ENCODE measurements around the gene GPR173.

The GPR173 gene

DNA sequence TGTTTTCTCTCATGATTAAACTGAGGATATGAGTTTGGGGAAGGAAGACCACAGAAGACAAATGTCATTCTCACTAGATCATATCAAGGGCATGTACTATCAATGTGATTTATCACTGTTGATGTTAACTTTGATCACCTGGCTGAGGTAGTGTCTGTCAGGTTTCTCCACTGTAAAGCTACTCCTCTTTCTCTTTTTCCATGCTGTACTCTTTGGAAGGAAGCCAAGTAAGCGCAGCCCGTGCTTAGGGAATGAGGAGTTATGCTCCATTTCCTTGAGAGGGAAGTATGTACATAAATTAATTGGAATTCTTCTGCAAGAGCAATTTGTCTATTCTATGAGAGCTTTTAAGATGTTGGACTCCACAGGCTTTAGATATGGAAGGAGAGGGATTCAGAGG, 41.3 kb downstream of the GPR173 start:
- no peak for DNase-seq

DNA sequence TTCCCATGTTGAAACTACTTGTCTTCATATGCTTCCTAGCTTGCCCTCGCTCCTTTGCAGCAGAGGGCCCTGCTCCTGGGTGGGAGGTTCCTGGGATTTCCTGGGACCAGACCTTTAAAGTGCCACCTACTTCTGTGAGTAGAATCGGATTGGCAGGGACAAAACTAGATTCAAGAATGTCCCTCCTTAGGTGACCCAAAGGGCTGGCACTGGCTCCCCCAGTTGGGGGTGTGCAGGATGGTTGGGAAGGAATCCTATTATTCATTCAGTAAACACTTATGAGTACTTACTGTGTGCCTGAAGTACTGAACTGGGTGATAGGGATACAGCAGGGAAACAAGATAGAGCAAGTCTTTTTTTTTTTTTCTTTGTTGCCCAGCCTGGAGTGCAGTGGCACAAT, 42.8 kb downstream of the GPR173 start:
- DNase-seq, result no peak

DNA sequence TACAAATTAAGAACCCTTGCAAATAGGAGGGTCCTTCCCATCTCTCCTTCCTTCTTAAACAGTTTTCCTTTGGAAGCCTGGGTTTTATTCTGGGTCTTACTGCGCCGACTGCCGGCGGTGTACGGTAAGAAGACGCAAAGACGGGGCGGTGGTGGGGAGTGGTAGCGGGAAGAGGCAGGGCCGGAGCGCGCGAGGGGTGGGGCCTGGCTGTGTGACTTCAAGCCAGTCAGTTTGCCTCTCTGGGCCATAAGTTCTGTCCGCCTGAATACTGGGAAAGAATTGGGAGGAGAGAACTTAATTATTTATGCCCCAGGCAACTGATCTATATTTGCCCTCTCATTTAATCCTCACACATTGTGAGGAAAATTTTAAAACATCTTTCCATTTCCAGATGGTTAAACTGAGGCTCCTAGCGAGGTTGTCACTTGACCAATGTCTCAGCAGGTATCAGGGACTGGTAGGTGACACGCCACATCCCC, 44.6 kb downstream of the GPR173 start:
- peak; percentile 66 for DNase-seq

GRCh38 chrX:53093748-53094581, 45.4 kb downstream of the GPR173 start, which contains the start of gene KANTR:
TSS of gene KANTR (plus strand) at chrX:53094142. CDS start at chrX:53124273, 30,131 bp downstream.
- DNase-seq, result peak; percentile 59

GRCh38 chrX:53094582-53094905, 46.0 kb downstream of the GPR173 start:
- no peak for DNase-seq

DNA sequence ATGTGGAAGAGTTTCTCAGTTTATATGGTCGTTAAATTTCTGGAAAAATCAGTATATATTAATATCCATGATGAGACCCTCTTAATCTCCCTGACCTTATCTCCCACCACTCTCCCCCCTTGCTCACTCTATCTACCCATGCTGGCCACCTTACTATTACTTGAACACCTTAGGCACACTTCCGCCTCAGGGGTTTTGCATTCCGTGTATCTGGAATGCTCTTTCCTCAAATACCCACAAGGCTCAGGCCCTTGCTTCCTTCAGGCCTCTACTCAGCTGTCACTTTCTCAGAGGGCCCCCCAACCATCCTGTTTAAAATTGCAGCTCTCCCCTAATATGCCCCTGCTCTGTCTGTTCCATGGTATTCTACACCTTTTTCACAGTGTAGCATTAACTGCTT, 47.2 kb downstream of the GPR173 start:
- no peak for DNase-seq

GRCh38 chrX:53114864-53115549, 66.4 kb downstream of the GPR173 start:
- no peak for DNase-seq

DNA sequence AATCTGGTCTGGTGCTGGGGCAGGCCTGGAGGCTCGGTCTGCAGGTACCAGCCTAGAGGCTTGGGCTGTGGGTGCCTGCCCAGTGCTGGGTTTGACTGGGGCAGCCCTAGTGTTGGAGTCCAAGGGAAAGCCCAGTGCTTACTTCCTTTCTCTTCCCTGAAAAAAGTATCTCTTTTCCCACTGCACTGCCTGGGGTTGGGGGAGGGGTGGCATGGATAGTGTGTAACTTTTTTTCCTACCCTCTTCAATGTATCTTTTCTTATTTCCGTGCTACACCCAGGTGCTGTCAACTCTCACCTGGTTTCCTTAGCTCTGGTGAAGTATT, 66.9 kb downstream of the GPR173 start:
- DNase-seq, result no peak

- DNase-seq, result no peak
Observed at GRCh38 chrX:53116101-53116500, 67.5 kb downstream of the GPR173 start.

- no peak for DNase-seq
Observed at GRCh38 chrX:53122013-53122412, 73.4 kb downstream of the GPR173 start.

DNA sequence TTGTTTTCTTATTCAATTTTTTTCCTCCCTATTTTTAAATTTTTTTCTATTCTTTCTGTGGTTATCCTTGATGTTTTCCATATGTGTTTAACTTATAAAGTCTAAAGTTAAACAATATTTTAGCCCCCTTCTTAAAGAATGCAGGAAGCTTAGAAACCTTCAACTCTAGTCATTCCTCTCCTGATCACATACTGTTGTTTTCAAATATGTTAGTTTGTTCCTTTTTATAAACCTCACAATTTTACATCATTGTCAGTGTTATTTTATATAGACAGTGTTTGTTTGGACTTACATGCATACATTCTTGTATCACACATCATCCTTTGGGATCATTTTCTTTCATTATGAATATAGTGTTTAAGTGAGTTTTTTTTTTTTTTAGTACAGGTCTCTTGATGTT, 76.9 kb downstream of the GPR173 start:
- DNase-seq, result no peak

DNA sequence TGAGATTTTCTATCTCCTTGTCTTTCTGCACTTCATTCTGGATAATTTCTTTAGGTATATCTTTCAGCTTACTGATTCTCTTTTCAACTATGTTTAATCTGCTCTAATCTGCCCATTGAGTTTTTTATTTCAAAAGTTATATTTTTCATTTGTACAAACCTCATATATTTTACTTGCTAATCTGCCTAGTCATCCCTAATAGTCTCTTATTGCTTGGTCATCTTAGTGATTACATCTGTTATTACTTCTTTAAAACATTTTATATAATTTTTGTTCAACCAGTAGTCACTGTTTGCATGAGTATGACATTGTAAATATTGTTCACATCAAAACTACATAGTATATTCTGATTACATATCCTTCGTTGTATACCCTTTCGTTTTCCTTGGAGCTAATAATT, 77.8 kb downstream of the GPR173 start:
- DNase-seq, result no peak

- DNase-seq, result no peak
Observed at GRCh38 chrX:53128097-53128749, 79.6 kb downstream of the GPR173 start.

Data from T-helper 9 cell (primary cell).